Measurements from ENCODE around the gene PRKACG.

DNA sequence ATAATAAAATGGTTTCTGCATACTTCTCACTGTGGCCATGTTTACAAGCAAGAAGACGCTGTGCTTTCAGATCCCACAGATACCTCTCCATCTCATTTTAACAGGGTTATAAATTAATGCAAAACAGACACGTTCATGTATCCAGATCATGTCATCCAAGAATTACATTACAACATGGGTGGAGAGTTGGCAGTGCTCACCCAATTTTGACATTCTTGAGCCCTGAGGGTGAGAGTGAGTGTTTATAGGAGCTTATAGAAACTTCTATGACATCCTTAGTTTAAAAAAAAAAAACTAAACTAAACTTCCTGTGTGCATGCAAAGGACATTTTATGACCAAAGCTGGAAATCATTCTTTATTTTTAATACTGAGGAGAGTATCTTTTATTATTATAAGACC is 9.1 kb downstream of the PRKACG start:
- TF ChIP-seq CTCF (IDR thresholded peaks at IDR 0.05): no peak
- no peak for TF ChIP-seq EZH2 (IDR thresholded peaks at IDR 0.05)
- TF ChIP-seq EZH2phosphoT487 (IDR thresholded peaks at IDR 0.05): no peak

All from neural progenitor cell (in vitro differentiated cells).